Daoy (cell line): ENCODE data around the gene PAPPA2. TPM values are rescaled to one million over a fixed set of nuclear protein-coding genes. Genes with fewer than 3 reads are reported as not detected.
"Not testable (repeated sequence)": the region's sequence is repeated elsewhere in the genome, so short reads cannot be mapped to it uniquely, and the experiment has no call there.

Source experiments
- DNase-seq: peaks from one replicate; pipeline ENCODE4 v3.0.0-alpha.2; 2015; ENCODE audit warnings: low read depth
- total RNA-seq: library from RNA; depleted of rRNA; stranded (reverse); fragments of >200 nt; shearing (Covaris generic); gene quantifications from 2 replicates; pipeline ENCODE4 v1.2.3, GENCODE V29; 2014; rRNA removed

PAPPA2 gene, protein sequence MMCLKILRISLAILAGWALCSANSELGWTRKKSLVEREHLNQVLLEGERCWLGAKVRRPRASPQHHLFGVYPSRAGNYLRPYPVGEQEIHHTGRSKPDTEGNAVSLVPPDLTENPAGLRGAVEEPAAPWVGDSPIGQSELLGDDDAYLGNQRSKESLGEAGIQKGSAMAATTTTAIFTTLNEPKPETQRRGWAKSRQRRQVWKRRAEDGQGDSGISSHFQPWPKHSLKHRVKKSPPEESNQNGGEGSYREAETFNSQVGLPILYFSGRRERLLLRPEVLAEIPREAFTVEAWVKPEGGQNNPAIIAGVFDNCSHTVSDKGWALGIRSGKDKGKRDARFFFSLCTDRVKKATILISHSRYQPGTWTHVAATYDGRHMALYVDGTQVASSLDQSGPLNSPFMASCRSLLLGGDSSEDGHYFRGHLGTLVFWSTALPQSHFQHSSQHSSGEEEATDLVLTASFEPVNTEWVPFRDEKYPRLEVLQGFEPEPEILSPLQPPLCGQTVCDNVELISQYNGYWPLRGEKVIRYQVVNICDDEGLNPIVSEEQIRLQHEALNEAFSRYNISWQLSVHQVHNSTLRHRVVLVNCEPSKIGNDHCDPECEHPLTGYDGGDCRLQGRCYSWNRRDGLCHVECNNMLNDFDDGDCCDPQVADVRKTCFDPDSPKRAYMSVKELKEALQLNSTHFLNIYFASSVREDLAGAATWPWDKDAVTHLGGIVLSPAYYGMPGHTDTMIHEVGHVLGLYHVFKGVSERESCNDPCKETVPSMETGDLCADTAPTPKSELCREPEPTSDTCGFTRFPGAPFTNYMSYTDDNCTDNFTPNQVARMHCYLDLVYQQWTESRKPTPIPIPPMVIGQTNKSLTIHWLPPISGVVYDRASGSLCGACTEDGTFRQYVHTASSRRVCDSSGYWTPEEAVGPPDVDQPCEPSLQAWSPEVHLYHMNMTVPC (N-terminal part only)
- total RNA-seq: not detected in 2 replicates

DNA sequence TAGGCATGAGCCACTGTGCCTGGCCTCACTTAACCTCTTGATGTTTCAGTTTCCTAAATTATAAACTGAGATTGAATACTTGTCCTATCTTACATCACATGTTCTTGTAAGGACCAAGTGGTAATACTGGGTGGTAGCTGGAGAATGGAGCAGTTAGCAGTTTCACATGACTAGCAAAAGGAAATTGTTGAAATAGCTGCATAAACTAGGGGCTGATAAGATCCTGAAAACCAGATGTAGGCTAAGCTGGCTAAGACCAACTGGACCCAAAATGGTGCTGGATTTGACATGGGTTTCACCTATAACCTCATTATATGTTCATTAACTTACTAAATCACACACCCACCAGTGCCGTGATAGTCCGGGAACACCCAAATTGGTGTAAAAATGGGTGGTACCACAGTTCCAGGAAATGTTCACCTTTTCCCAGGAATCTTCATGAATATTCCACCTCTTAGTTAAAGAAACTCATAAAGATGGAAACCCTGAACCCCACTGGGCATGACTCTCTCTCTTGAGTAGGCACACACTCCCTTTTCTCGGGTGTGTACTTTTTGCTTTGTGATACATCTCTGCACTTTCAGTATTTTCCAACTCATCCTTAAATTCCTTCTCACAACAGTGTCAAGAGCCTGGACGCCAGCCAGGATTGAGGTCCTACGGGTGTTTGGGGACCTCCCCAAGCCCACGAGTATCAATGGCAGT, at the start of gene PAPPA2:
PAPPA2 (plus strand) TSS at position 502 of the 705 bp plus-strand sequence. CDS start 93,148 bp downstream, outside the sequence.
- DNase-seq: no peak

- DNase-seq: no peak
Observed at GRCh38 chr1:176416777-176417176, 46.2 kb upstream of the PAPPA2 start.

DNA sequence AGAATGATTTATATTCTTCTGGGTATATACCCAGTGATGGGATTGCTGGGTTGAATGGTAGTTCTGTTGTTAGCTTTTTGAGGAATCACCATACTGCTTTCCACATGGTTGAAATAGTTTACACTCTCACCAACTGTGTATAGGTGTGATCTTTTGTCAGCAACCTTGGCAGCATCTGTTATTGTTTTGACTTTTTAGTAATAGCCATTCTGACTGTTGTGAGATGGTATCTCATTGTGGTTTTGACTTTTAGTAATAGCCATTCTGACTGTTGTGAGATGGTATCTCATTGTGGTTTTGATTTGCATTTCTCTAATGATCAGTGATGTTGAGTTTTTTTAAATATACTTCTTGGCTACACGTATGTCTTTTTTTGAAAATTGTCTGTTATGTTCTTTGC, 43.4 kb upstream of the PAPPA2 start:
- not testable (repeated sequence) for DNase-seq

- no peak for DNase-seq
Observed at GRCh38 chr1:176434234-176434633, 28.7 kb upstream of the PAPPA2 start.

DNA sequence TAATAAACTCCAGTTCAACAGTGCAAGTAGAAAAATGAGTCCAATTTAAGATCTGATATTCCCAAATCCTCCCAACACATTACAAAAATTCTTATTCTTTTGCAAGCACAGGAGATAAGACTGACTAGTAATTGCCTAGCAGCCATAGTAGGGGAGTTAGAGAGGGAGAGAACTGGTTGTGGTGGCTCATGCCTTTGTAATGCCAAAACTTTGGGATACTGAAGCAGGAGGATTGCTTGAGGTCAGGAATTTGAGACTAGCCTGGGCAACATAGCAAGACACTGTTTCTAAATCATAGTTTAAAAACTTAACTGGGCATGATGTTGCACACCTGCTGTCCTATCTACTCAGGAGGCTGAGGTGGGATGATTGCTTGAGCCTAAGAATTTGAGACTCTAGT, 26.7 kb upstream of the PAPPA2 start:
- DNase-seq: no peak

DNA sequence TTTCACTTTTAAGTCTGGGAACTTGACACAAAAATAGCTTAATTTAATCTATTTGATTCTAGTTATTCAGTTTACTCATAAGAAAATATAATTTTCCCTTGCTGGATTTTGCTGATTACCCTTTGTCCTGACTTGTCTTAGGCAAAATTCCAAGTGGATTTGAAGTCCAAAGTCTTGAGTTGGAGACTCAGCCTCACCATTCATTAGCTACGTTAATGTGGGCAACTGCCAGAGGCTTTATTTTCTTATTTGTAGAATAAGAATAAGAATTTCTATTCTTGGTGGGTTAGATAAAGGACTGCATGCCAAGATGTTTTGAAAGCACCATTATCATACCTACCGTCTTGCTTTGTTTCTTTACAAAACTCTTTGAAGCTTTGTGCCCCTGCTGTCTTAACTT, 22.8 kb upstream of the PAPPA2 start:
- DNase-seq: no peak

DNA sequence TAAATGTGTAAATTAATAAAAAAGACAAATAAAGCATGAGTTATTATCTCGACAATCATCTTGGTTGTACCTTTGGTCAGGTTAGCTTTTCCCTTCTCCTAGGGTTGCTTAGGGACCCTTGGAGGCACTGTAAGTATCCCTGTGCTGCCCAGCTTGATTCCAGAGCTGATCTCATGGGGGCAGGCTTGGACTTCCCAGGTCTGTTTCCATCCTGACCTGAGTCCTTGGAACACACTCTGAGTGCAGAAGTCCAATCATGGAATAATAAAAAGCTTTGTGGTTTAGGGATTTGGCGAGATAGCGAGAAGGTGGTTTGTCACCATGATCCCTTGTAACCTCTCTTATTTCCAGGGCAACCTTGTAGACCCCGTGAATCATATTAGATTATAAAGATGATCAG, 18.7 kb upstream of the PAPPA2 start:
- DNase-seq: no peak

DNA sequence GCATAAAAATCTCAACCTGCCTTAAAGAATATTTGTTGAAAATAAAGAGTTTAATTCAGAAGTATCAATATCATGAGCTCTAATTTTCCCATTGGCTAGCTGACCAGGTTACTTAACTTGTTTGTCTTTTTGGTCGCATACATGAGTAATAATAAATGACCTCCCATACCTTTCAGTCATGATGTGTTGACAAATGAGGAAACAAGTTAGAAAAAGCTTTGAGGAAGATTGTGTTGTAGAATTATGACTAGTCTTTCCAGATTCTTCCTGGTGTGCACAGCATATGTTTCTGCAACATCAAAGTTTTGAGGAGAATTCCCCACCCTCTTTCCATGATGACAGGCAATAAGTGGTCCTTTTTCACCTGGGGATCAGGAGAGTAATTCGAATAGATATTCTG, 17.6 kb upstream of the PAPPA2 start:
- no peak for DNase-seq

DNA sequence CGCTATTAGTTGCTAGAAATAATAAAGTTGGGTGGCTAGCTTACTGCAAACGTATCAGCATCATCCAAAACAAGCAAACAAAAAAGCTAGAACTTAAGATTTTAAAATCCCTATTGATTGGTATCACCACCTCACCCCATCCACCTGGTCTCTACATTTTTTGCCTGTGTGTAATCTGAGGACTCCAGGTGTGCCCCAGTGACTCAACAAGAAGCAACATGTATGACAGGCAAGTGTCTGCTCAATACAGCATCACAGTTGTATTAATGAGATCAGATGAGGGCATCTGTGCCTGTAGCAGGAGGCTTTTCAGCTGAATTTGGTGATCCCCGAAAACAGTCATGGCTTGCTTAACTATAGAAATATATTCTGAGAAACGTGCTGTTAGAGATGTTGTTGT, 14.6 kb upstream of the PAPPA2 start:
- no peak for DNase-seq

DNA sequence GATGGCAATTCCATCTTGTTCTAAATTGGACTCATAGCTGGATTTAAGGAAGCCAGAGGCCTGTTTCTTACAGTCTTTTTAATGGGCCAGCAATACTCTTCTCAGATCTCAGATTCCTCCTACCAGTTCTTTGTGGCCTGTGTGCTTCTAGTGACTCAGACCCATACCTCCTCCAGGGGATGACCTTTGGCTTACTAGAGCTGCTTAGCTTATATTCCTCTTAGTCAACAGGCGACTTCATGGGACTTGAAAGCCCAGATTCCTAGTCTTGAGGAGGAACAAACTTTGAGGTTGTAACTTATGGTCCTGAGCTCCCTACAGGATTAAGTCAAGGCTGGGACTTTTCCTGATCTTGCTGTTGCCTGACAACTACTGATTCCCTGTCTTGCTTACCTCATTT, 12.4 kb upstream of the PAPPA2 start:
- no peak for DNase-seq

GRCh38 chr1:176451741-176452140, 11.2 kb upstream of the PAPPA2 start:
- not testable (repeated sequence) for DNase-seq

GRCh38 chr1:176456795-176457194, 6.2 kb upstream of the PAPPA2 start:
- no peak for DNase-seq

DNA sequence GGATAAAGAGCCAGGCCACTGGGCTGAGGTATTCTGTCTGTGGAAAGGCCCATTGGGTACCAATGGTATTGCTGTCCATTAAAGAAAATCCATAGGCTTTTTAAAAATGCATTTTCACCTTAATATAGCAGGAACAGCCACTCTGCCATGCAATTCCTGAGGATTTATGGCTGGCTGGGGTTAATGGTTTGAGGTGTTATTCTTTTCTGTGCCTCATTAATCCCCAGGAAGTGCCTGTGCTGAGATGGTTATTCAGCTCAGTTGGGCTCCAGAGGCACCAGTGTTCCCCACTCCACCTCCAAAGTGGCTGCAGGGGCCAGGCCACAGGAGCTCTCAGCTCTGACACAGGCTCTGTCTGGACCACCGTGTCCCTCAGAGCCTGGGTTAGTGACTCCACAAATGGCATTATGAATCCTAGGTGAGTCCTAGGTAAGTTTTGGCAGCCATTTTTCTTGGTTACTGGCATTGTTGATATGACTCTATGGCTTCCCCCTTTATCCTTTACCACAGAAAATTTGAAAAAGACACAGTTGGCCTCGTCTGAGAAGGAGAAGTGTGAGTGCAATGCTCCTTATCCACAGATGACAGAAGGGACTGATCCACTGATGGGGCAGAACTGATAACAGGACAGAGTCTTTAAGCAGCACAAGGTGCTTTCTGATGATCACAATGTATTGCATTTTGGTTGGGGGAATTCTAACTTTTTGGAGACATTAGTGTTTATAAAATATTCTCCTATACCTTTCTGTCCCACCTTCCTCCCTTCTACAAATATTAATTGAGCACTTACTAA, 2.2 kb upstream of the PAPPA2 start:
- no peak for DNase-seq

- DNase-seq: no peak
Observed at GRCh38 chr1:176461576-176461975, 1.4 kb upstream of the PAPPA2 start.

- DNase-seq: no peak
Observed at GRCh38 chr1:176466514-176466913, 3.5 kb downstream of the PAPPA2 start.

GRCh38 chr1:176469450-176470010, 6.6 kb downstream of the PAPPA2 start:
- DNase-seq: no peak

- DNase-seq: no peak
Observed at GRCh38 chr1:176471338-176472121, 8.6 kb downstream of the PAPPA2 start.

DNA sequence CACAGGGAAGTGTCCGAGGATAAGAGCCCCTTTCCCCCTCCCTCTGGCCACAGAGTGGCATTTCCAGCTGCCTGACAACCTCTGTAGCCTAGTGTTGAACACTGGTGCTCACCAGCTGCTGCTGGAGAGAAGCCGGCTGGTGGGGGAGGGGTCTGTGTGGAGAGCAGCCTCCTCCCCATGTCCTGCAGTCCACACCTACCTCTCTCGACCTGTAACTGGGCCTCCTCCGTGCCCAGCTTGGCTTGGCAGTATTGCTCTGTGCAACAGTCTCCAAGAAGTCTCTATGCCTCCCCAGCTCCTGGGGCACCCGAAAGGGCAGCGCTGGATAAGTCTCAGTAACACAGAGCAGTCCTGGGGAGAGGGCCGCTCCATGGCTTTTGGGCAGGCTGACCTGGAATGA, 17.0 kb downstream of the PAPPA2 start:
- no peak for DNase-seq

GRCh38 chr1:176480750-176481149, 17.8 kb downstream of the PAPPA2 start:
- no peak for DNase-seq

- DNase-seq: no peak
Observed at GRCh38 chr1:176485083-176485482, 22.1 kb downstream of the PAPPA2 start.
